HEK293 (cell line): ENCODE results near the gene WDR74.

Experiments
- BCL11B ChIP-seq: fragments of 450-650 bp; formaldehyde crosslinking; IDR thresholded peaks from 2 replicates; pipeline ENCODE4 v1.5.1; 2016; ENCODE audit warnings: low read depth, missing biosample characterization, missing genetic modification characterization
- BCL6B ChIP-seq: fragments of 450-650 bp; formaldehyde crosslinking; IDR thresholded peaks from 2 replicates; pipeline ENCODE4 v1.5.1; 2017; ENCODE audit warnings: missing biosample characterization, missing genetic modification characterization
- HOXC10 ChIP-seq: sonication (generic); formaldehyde crosslinking; IDR thresholded peaks from 2 replicates; pipeline ENCODE4 v1.8.1; 2023; ENCODE audit warnings: mild to moderate bottlenecking, missing genetic modification reagents
- MZF1 ChIP-seq: fragments of 450-650 bp; formaldehyde crosslinking; IDR thresholded peaks from 2 replicates; pipeline ENCODE4 v1.5.1; 2017; ENCODE audit warnings: missing biosample characterization, missing genetic modification characterization, borderline replicate concordance
- RBAK ChIP-seq: fragments of 450-650 bp; formaldehyde crosslinking; IDR thresholded peaks from 2 replicates; pipeline ENCODE4 v1.5.1; 2016; ENCODE audit warnings: missing biosample characterization, missing genetic modification characterization
- SCRT2 ChIP-seq: fragments of 450-650 bp; formaldehyde crosslinking; IDR thresholded peaks from 2 replicates; pipeline ENCODE4 v1.5.1; 2016; ENCODE audit warnings: missing biosample characterization, missing genetic modification characterization
- SETDB1 ChIP-seq: IDR thresholded peaks from one replicate; pipeline ENCODE4 v1.6.1; 2017; ENCODE audit warnings: mild to moderate bottlenecking, low read length, moderate library complexity, mixed read lengths; ENCODE audit not compliant: insufficient read length
- TCF7L2 ChIP-seq: IDR thresholded peaks from 2 replicates; pipeline ENCODE4 v1.6.1; 2011; ENCODE audit warnings: low read depth, mild to moderate bottlenecking, inconsistent platforms, low read length, moderate library complexity, borderline replicate concordance
- ZBTB1 ChIP-seq: fragments of 450-650 bp; formaldehyde crosslinking; IDR thresholded peaks from 2 replicates; pipeline ENCODE4 v1.5.1; 2016; ENCODE audit warnings: missing biosample characterization, missing genetic modification characterization
- ZBTB6 ChIP-seq: fragments of 450-650 bp; formaldehyde crosslinking; IDR thresholded peaks from 2 replicates; pipeline ENCODE4 v1.5.1; 2017; ENCODE audit warnings: missing biosample characterization, missing genetic modification characterization
- ZFHX2 ChIP-seq: fragments of 450-650 bp; formaldehyde crosslinking; conservative IDR thresholded peaks from 2 replicates; pipeline ENCODE4 v1.5.1; 2016; ENCODE audit warnings: missing biosample characterization, missing genetic modification characterization
- ZNF132 ChIP-seq: fragments of 450-650 bp; formaldehyde crosslinking; IDR thresholded peaks from 2 replicates; pipeline ENCODE4 v1.5.1; 2017; ENCODE audit warnings: missing biosample characterization, missing genetic modification characterization, borderline replicate concordance
- ZNF146 ChIP-seq: fragments of 450-650 bp; formaldehyde crosslinking; IDR thresholded peaks from 2 replicates; pipeline ENCODE4 v1.5.1; 2016; ENCODE audit warnings: missing biosample characterization, missing genetic modification characterization
- ZNF184 ChIP-seq: fragments of 450-650 bp; IDR thresholded peaks from 2 replicates; pipeline ENCODE4 v1.5.1; 2018; ENCODE audit warnings: missing biosample characterization, mild to moderate bottlenecking, missing genetic modification characterization
- ZNF266 ChIP-seq: fragments of 450-650 bp; formaldehyde crosslinking; IDR thresholded peaks from 2 replicates; pipeline ENCODE4 v1.5.1; 2016; ENCODE audit warnings: missing biosample characterization, missing genetic modification characterization, low read depth
- ZNF274 ChIP-seq, 2 experiments: fragments of 200-500 bp in 1 of 2; fragments of 450-650 bp in 1 of 2; sonication (Bioruptor generic) in 1 of 2; formaldehyde crosslinking in 1 of 2; IDR thresholded peaks; 2 replicates each; pipeline versions ENCODE4 v1.5.1 to v1.6.1; 2014 to 2016; ENCODE audit warnings: borderline replicate concordance in 1 of 2, inconsistent platforms in 1 of 2, low read length in 1 of 2, missing biosample characterization in 1 of 2, missing genetic modification characterization in 1 of 2
- ZNF280C ChIP-seq: fragments of 450-650 bp; formaldehyde crosslinking; IDR thresholded peaks from 2 replicates; pipeline ENCODE4 v1.5.1; 2016; ENCODE audit warnings: missing biosample characterization, missing genetic modification characterization
- ZNF311 ChIP-seq: fragments of 450-650 bp; formaldehyde crosslinking; IDR thresholded peaks from 2 replicates; pipeline ENCODE4 v1.5.1; 2017; ENCODE audit warnings: missing biosample characterization, missing genetic modification characterization, borderline replicate concordance
- ZNF324 ChIP-seq: fragments of 450-650 bp; formaldehyde crosslinking; IDR thresholded peaks from 2 replicates; pipeline ENCODE4 v1.5.1; 2016; ENCODE audit warnings: missing biosample characterization, missing genetic modification characterization
- ZNF37A ChIP-seq: fragments of 450-650 bp; IDR thresholded peaks from 2 replicates; pipeline ENCODE4 v1.5.1; 2018; ENCODE audit warnings: missing biosample characterization, missing genetic modification characterization
- ZNF433 ChIP-seq: fragments of 450-650 bp; formaldehyde crosslinking; IDR thresholded peaks from 2 replicates; pipeline ENCODE4 v1.5.1; 2016; ENCODE audit warnings: missing biosample characterization, missing genetic modification characterization, low read depth
- ZNF518A ChIP-seq: fragments of 450-650 bp; formaldehyde crosslinking; conservative IDR thresholded peaks from 2 replicates; pipeline ENCODE4 v1.5.1; 2016; ENCODE audit warnings: low read depth, missing biosample characterization, missing genetic modification characterization
- ZNF626 ChIP-seq: fragments of 450-650 bp; sonication (Bioruptor Pico); formaldehyde crosslinking; IDR thresholded peaks from 2 replicates; pipeline ENCODE4 v1.5.1; 2018; ENCODE audit warnings: missing biosample characterization, missing genetic modification characterization, inconsistent platforms
- ZNF629 ChIP-seq: fragments of 450-650 bp; formaldehyde crosslinking; IDR thresholded peaks from 2 replicates; pipeline ENCODE4 v1.5.1; 2017; ENCODE audit warnings: missing biosample characterization, missing genetic modification characterization
- ZNF692 ChIP-seq: fragments of 450-650 bp; formaldehyde crosslinking; IDR thresholded peaks from 2 replicates; pipeline ENCODE4 v1.5.1; 2016; ENCODE audit warnings: missing biosample characterization, missing genetic modification characterization
- ZNF701 ChIP-seq: fragments of 450-650 bp; formaldehyde crosslinking; IDR thresholded peaks from 2 replicates; pipeline ENCODE4 v1.5.1; 2016; ENCODE audit warnings: missing biosample characterization, missing genetic modification characterization
- ZNF777 ChIP-seq: fragments of 450-650 bp; formaldehyde crosslinking; IDR thresholded peaks from 2 replicates; pipeline ENCODE4 v1.5.1; 2017; ENCODE audit warnings: missing biosample characterization, missing genetic modification characterization, borderline replicate concordance
- ZNF785 ChIP-seq: fragments of 450-650 bp; formaldehyde crosslinking; IDR thresholded peaks from 2 replicates; pipeline ENCODE4 v1.5.1; 2016; ENCODE audit warnings: missing biosample characterization, missing genetic modification characterization
- ZNF837 ChIP-seq: fragments of 450-650 bp; formaldehyde crosslinking; IDR thresholded peaks from 2 replicates; pipeline ENCODE4 v1.5.1; 2016; ENCODE audit warnings: missing biosample characterization, missing genetic modification characterization

Gene WDR74

GRCh38 chr11:62839050-62839945 lies at the start of gene WDR74 (continued):
- no peak for TF ChIP-seq ZNF692 (tag by site-specific recombination)
- peak; percentile 79 for TF ChIP-seq ZNF629
- no peak for TF ChIP-seq ZBTB1 (tag by site-specific recombination)
- TF ChIP-seq SCRT2 (tag by site-specific recombination): no peak
- no peak for TF ChIP-seq ZNF626 (tag by site-specific recombination)
- no peak for TF ChIP-seq ZNF37A (tag by site-specific recombination)
- no peak for TF ChIP-seq SETDB1
- TF ChIP-seq ZNF701 (tag by site-specific recombination): no peak
- peak; percentile 64; the same call in 1 of the 2 replicates for TF ChIP-seq ZNF324 (tag by site-specific recombination)
- no peak for TF ChIP-seq HOXC10 (CRISPR knock-in tag)
- TF ChIP-seq ZNF280C: no peak
- no peak for TF ChIP-seq BCL6B (tag by site-specific recombination)
- no peak for TF ChIP-seq ZNF184 (tag by site-specific recombination)
- no peak for TF ChIP-seq ZNF837 (tag by site-specific recombination)
- no peak for TF ChIP-seq ZNF777
- TF ChIP-seq ZNF311 (tag by site-specific recombination): no peak
- no peak; the same call in 1 of the 2 replicates for TF ChIP-seq TCF7L2
- TF ChIP-seq ZFHX2 (tag by site-specific recombination): peak; percentile 80
- no peak for TF ChIP-seq ZNF266 (tag by site-specific recombination)
- no peak for TF ChIP-seq ZNF518A (tag by site-specific recombination)
- TF ChIP-seq MZF1 (tag by site-specific recombination): no peak
- no peak for TF ChIP-seq RBAK (tag by site-specific recombination)
- TF ChIP-seq ZNF274 (IDR thresholded peaks at IDR 0.05; ENCODE audit: low read length): no peak
- no peak for TF ChIP-seq ZNF274 (tag by site-specific recombination; IDR thresholded peaks at IDR 0.05; ENCODE audit: borderline replicate concordance)
- TF ChIP-seq ZBTB6: no peak
- no peak for TF ChIP-seq BCL11B (tag by site-specific recombination)
- no peak for TF ChIP-seq ZNF785
- TF ChIP-seq ZNF433 (tag by site-specific recombination): no peak
- no peak for TF ChIP-seq ZNF132
- TF ChIP-seq ZNF146 (tag by site-specific recombination): no peak
